GM12878 (cell line): Measurements from ENCODE around the gene JPH4. TPM values are rescaled to one million over a fixed set of nuclear protein-coding genes. Genes with fewer than 3 reads are reported as not detected.

ENCODE experiments used
- ATAC-seq: fragments of 200-7000 bp; cut with Tn5 transposase; 3 replicates; pipeline ENCODE4 v1.9.1; 2020; ENCODE audit warnings: mild to moderate bottlenecking, moderate library complexity
- BruUV-seq: library from RNA; stranded (reverse); fragments of 400-500 nt; replicated peaks from 2 replicates; lab custom pipeline; 2021; lab: Mats Ljungman, UMichigan
- CTCF ChIA-PET: fragments of 300-600 bp; sonication (Branson Sonifier 250); formaldehyde crosslinking; extraction: SDS; loops from one replicate; lab custom pipeline; 2021; ENCODE audit warnings: inconsistent platforms; lab: Yijun Ruan, JAX
- POLR2A ChIA-PET: fragments of 350-600 bp; formaldehyde crosslinking; extraction: SDS; loops from one replicate; lab custom pipeline; 2021; ENCODE audit warnings: inconsistent platforms; lab: Charles Lee
- RAD21 ChIA-PET: fragments of 300-600 bp; sonication (Branson Sonifier 250); formaldehyde crosslinking; loops from one replicate; lab custom pipeline; 2023; ENCODE audit warnings: antibody characterized with exemption; ENCODE audit not compliant: unreplicated experiment; lab: Charles Lee
- SMC1A ChIA-PET: fragments of 300-600 bp; sonication (Branson Sonifier 250); formaldehyde crosslinking; loops from one replicate; lab custom pipeline; 2023; ENCODE audit not compliant: unreplicated experiment, uncharacterized antibody; lab: Charles Lee
- DNase-seq: peaks from one replicate; pipeline ENCODE4 v3.0.0-alpha.2; 2011; ENCODE audit warnings: low read depth, low spot score
- FAIRE-seq: peaks from 3 replicates; lab custom pipeline; 2011; peaks lifted over from hg19 to GRCh38; lab: Jason Lieb, UNC
- H2AFZ ChIP-seq: 2 replicates; pipeline ENCODE4 v1.6.0; 2011; ENCODE audit warnings: low read depth, low read length, control low read depth; ENCODE audit not compliant: control insufficient read depth
- H3K27ac ChIP-seq: 2 replicates; pipeline ENCODE4 v1.5.1; 2011; ENCODE audit warnings: control low read depth; ENCODE audit not compliant: control insufficient read depth, insufficient read depth
- H3K27me3 ChIP-seq, 2 experiments: replicated peaks in 1 of 2; 2 replicates each; pipeline versions ENCODE4 v1.6.0 to v1.6.1; 2011; ENCODE audit warnings: low read length in 1 of 2; ENCODE audit not compliant: control insufficient read depth in 2 of 2, insufficient read depth in 2 of 2
- H3K36me3 ChIP-seq, 2 experiments: 2 replicates each; pipeline ENCODE4 v1.5.1; 2011; ENCODE audit warnings: low read length in 1 of 2; ENCODE audit not compliant: control insufficient read depth in 2 of 2, insufficient read depth in 2 of 2
- H3K4me1 ChIP-seq: 2 replicates; pipeline ENCODE4 v1.6.1; 2011; ENCODE audit warnings: mild to moderate bottlenecking, low read length, moderate library complexity, mixed read lengths; ENCODE audit not compliant: control insufficient read depth, insufficient read depth
- H3K4me2 ChIP-seq: 2 replicates; pipeline ENCODE4 v1.6.0; 2011; ENCODE audit warnings: control low read depth; ENCODE audit not compliant: control insufficient read depth, insufficient read depth
- H3K4me3 ChIP-seq: fragments of 200-600 bp; sonication (generic); 2 replicates; pipeline ENCODE4 v1.5.1; 2016
- H3K79me2 ChIP-seq: 2 replicates; pipeline ENCODE4 v1.6.0; 2011; ENCODE audit warnings: low read length; ENCODE audit not compliant: control insufficient read depth, insufficient read depth
- H3K9ac ChIP-seq: 2 replicates; pipeline ENCODE4 v1.8.0; 2011; ENCODE audit warnings: low read length, control low read depth, mixed read lengths; ENCODE audit not compliant: control insufficient read depth, insufficient read depth
- H3K9me3 ChIP-seq: replicated peaks from 3 replicates; pipeline ENCODE4 v1.5.1; 2011; ENCODE audit warnings: mild to moderate bottlenecking, low read length; ENCODE audit not compliant: control insufficient read depth, insufficient read depth
- H4K20me1 ChIP-seq: 2 replicates; pipeline ENCODE4 v1.6.0; 2011; ENCODE audit not compliant: control insufficient read depth, insufficient read depth
- CREB1 ChIP-seq: IDR thresholded peaks from 2 replicates; pipeline ENCODE4 v1.6.1; 2012; ENCODE audit warnings: low read depth, mild to moderate bottlenecking, inconsistent platforms
- FOXK2 ChIP-seq: fragments of 450-650 bp; IDR thresholded peaks from 2 replicates; pipeline ENCODE4 v1.6.1; 2017; ENCODE audit warnings: mild to moderate bottlenecking, moderate library complexity
- KLF5 ChIP-seq: fragments of 450-650 bp; IDR thresholded peaks from 2 replicates; pipeline ENCODE4 v1.6.1; 2014; ENCODE audit warnings: mild to moderate bottlenecking; ENCODE audit not compliant: partially characterized antibody
- MTA2 ChIP-seq: fragments of 450-650 bp; IDR thresholded peaks from 2 replicates; pipeline ENCODE4 v1.6.1; 2016; ENCODE audit warnings: low read depth, mild to moderate bottlenecking, moderate library complexity
- NR2F1 ChIP-seq: fragments of 450-650 bp; conservative IDR thresholded peaks from 2 replicates; pipeline ENCODE4 v1.6.1; 2017; ENCODE audit warnings: mild to moderate bottlenecking
- PAX8 ChIP-seq: fragments of 450-650 bp; IDR thresholded peaks from 2 replicates; pipeline ENCODE4 v1.6.1; 2017; ENCODE audit warnings: mild to moderate bottlenecking, moderate library complexity
- PML ChIP-seq: IDR thresholded peaks from 2 replicates; pipeline ENCODE4 v1.6.1; 2012; ENCODE audit warnings: low read length, inconsistent platforms
- RAD51 ChIP-seq: fragments of 450-650 bp; IDR thresholded peaks from 2 replicates; pipeline ENCODE4 v1.6.1; 2016; ENCODE audit warnings: moderate library complexity, mild to moderate bottlenecking, inconsistent platforms
- RUNX3 ChIP-seq: IDR thresholded peaks from 2 replicates; pipeline ENCODE4 v1.6.1; 2012; ENCODE audit warnings: low read length, inconsistent platforms
- SIX5 ChIP-seq: IDR thresholded peaks from 2 replicates; pipeline ENCODE4 v1.6.1; 2011; ENCODE audit warnings: mild to moderate bottlenecking, low read depth, low read length, moderate library complexity; ENCODE audit not compliant: severe bottlenecking
- SPI1 ChIP-seq: IDR thresholded peaks from 2 replicates; pipeline ENCODE4 v1.6.1; 2011; ENCODE audit warnings: low read depth, mild to moderate bottlenecking, low read length, moderate library complexity, borderline replicate concordance; ENCODE audit not compliant: insufficient read depth
- TARDBP ChIP-seq: IDR thresholded peaks from 2 replicates; pipeline ENCODE4 v1.6.1; 2016; ENCODE audit warnings: borderline replicate concordance
- YY1 ChIP-seq: IDR thresholded peaks from 2 replicates; pipeline ENCODE4 v1.6.1; 2011; ENCODE audit warnings: low read depth, mild to moderate bottlenecking, low read length
- WGBS: methylation state at CpG from one replicate; pipeline ENCODE4 v1.1.6; 2016; ENCODE audit warnings: low lambda C conversion rate; ENCODE audit not compliant: insufficient replicate concordance, insufficient coverage; ENCODE audit errors: missing lambda C conversion rate; 5-methylcytosine and 5-hydroxymethylcytosine counted together
- in situ Hi-C: fragments of 300-500 bp; cut with MboI; formaldehyde crosslinking; loops from 9 replicates; pipeline ENCODE4 v1.14.3; 2018; ENCODE audit warnings: mixed read lengths
- intact Hi-C: fragments of 100-400 bp; cut with micrococcal nuclease; formaldehyde crosslinking; loops from one replicate; pipeline ENCODE4 v1.14.2; 2022; ENCODE audit not compliant: unreplicated experiment
- polyA plus RNA-seq, 11 experiments: library from polyadenylated mRNA; depleted of rRNA in 4 of 11; unstranded in 6 of 11; stranded (reverse) in 5 of 11; fragments of >200 nt; fragmentation: Nextera tagmentation in 4 of 11; fragmentation: Illumina TruSeq in 1 of 11; extraction: Ambion mirVana in 4 of 11; extraction: Trizol in 1 of 11; gene quantifications; 1 replicate in 1 of 11; 2 replicates in 10 of 11; pipeline versions ENCODE4 v1.2.1 to v1.2.3, GENCODE V29; 2011 to 2016; ENCODE audit warnings: inconsistent platforms in 2 of 11, missing spikeins in 2 of 11, low read depth in 1 of 11
- total RNA-seq, 4 experiments: library from RNA; depleted of rRNA in 3 of 4; stranded (reverse); fragments of >200 nt in 3 of 4; fragmentation: Illumina TruSeq in 1 of 4; extraction: Trizol in 1 of 4; gene quantifications; 2 replicates each; pipeline versions ENCODE4 v1.2.1 to v1.2.3, GENCODE V29; 2013 to 2021
- TF ChIP-seq, protein P1 (sequence below): fragments of 450-650 bp; conservative IDR thresholded peaks from 2 replicates; pipeline ENCODE4 v1.6.1; 2017; ENCODE audit warnings: mild to moderate bottlenecking, moderate library complexity
- TF ChIP-seq, protein P2 (sequence below): fragments of 450-650 bp; IDR thresholded peaks from 2 replicates; pipeline ENCODE4 v1.6.1; 2014; ENCODE audit warnings: mild to moderate bottlenecking
- TF ChIP-seq, protein P3 (sequence below): IDR thresholded peaks from 2 replicates; pipeline ENCODE4 v1.6.1; 2012; ENCODE audit warnings: low read depth, low read length, improper control_type of control experiment

Gene JPH4
- total and polyA plus RNA-seq, 10 of the 15 experiments (the other 5 are each of a cell fraction or from before 2014, with no cell fraction given): 0.48 to 10.3 (median 3.8) TPM

DNA sequence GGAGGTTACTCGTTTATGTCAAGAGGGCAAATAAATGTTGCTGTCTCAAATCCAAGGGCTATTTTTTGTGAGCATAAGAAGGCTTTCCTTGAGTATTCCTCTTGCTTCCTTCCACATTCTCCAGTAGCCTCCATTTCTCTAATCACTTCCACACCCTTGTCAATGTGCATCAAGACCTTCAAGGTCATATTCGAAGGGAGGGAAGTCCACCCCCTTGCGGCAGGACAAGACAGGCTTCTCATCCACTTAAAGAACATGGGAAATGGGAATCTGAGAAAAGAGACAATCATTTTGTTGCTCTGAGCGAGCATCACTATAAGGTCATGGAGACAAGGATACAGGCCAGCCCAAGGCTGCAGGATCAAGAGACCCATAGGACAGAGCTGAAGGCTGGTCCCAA lies 44.4 kb upstream of the JPH4 start:
- H3K4me2 ChIP-seq: no peak overlapping the region
- H3K4me3 ChIP-seq: no peak overlapping the region
- FAIRE-seq (no peak), ATAC-seq (no peak), DNase-seq (no peak)
- 65% methylated on average over 4 of the region's 4 CpGs for WGBS
- H3K36me3 ChIP-seq: no peaks in the 10 kb centered on the region
- no peak overlapping the region for H3K27ac ChIP-seq
- ChIA-PET CTCF (interaction anchor here (0.8 to 6.6 kb wide), 3 partner anchors 10 to 33 kb away, joined by 3 to 49 read pairs (median 8); no protein-coding TSS in a partner anchor), RAD21 (interaction anchor here (1.0 kb wide), 1 partner anchor 34 kb away, joined by 7 read pairs; no protein-coding TSS in a partner anchor), POLR2A (interaction anchor here (0.9 kb wide), 1 partner anchor 8 kb away, joined by 5 read pairs; no protein-coding TSS in a partner anchor), SMC1A (interaction anchor here (0.6 to 1.0 kb wide), 3 partner anchors 21 to 104 kb away, joined by 3 read pairs; no protein-coding TSS in a partner anchor)
- in situ Hi-C loops (no loop called here), intact Hi-C loops (no loop called here)
- no peak overlapping the region for H2AFZ ChIP-seq
- H3K27me3 ChIP-seq: no peaks in the 10 kb centered on the region
- H3K79me2 ChIP-seq: no peaks in the 10 kb centered on the region
- H3K9ac ChIP-seq: no peak overlapping the region
- H3K9me3 ChIP-seq: peaks cover 6% of the 10 kb centered on the region
- H4K20me1 ChIP-seq: no peaks in the 10 kb centered on the region
- no peaks in the 10 kb centered on the region for H3K4me1 ChIP-seq
- BruUV-seq: no TSS peak
- TF ChIP-seq CREB1: no peak
- TF ChIP-seq RUNX3: no peak
- TF ChIP-seq SPI1: no peak
- TF ChIP-seq, protein P1, sequence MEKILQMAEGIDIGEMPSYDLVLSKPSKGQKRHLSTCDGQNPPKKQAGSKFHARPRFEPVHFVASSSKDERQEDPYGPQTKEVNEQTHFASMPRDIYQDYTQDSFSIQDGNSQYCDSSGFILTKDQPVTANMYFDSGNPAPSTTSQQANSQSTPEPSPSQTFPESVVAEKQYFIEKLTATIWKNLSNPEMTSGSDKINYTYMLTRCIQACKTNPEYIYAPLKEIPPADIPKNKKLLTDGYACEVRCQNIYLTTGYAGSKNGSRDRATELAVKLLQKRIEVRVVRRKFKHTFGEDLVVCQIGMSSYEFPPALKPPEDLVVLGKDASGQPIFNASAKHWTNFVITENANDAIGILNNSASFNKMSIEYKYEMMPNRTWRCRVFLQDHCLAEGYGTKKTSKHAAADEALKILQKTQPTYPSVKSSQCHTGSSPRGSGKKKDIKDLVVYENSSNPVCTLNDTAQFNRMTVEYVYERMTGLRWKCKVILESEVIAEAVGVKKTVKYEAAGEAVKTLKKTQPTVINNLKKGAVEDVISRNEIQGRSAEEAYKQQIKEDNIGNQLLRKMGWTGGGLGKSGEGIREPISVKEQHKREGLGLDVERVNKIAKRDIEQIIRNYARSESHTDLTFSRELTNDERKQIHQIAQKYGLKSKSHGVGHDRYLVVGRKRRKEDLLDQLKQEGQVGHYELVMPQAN: no peak
- TF ChIP-seq TARDBP: no peak
- TF ChIP-seq, protein P2, sequence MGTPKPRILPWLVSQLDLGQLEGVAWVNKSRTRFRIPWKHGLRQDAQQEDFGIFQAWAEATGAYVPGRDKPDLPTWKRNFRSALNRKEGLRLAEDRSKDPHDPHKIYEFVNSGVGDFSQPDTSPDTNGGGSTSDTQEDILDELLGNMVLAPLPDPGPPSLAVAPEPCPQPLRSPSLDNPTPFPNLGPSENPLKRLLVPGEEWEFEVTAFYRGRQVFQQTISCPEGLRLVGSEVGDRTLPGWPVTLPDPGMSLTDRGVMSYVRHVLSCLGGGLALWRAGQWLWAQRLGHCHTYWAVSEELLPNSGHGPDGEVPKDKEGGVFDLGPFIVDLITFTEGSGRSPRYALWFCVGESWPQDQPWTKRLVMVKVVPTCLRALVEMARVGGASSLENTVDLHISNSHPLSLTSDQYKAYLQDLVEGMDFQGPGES: no peak
- TF ChIP-seq FOXK2: no peak
- TF ChIP-seq, protein P3, sequence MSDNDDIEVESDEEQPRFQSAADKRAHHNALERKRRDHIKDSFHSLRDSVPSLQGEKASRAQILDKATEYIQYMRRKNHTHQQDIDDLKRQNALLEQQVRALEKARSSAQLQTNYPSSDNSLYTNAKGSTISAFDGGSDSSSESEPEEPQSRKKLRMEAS: no peak
- TF ChIP-seq KLF5: no peak
- TF ChIP-seq SIX5: no peak
- TF ChIP-seq PML: no peak
- TF ChIP-seq MTA2: no peak
- no peak for TF ChIP-seq RAD51
- no peak for TF ChIP-seq PAX8
- TF ChIP-seq NR2F1: no peak
- TF ChIP-seq YY1: no peak
